ENCODE data around the gene UBE3D.

UBE3D gene

DNA sequence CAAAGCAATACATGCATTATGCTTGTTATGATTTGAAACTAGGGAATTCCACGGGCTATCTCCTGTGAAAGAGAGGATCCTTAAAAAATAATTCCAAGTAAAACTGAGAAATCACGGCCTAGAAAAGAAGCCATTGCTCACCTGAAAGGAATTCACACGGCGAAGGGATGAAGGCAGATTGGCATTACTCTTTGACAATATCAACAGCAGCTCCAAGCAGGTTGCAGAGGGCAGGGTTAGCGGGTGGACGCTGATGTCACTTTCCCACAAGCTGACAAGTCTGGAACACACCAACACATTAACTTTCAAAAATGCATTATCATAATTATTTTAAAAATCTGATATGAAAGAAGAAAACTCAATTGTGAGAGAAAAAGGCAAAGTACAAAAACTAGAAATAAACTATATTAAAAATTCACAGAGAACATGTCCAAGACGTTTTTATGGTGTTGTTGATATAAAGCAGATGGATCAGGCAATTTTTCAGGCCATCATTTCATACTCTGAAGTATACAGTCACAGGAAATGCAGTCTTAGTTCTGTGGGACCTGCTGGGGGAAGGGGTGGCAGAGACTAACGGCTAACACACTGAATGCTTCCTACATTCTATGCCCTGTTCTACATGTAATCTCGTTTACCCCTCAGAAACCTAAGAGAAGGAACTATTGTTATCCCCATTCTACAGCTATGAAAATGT, 108.3 kb downstream of the UBE3D start:
- H3K27ac ChIP-seq (ENCODE audit: low read depth, low read length), result peak overlapping the region; percentile 85
- H3K4me3 ChIP-seq (ENCODE audit: low read length), result peak overlapping the region; percentile 65
- H3K4me1 ChIP-seq (ENCODE audit: control insufficient read depth, low read length), result peaks cover 59% of the 10 kb centered on the region
- TF ChIP-seq EZH2phosphoT487 (IDR thresholded peaks at IDR 0.05; ENCODE audit: borderline replicate concordance, low read length), result no peak
- TF ChIP-seq, protein P1, sequence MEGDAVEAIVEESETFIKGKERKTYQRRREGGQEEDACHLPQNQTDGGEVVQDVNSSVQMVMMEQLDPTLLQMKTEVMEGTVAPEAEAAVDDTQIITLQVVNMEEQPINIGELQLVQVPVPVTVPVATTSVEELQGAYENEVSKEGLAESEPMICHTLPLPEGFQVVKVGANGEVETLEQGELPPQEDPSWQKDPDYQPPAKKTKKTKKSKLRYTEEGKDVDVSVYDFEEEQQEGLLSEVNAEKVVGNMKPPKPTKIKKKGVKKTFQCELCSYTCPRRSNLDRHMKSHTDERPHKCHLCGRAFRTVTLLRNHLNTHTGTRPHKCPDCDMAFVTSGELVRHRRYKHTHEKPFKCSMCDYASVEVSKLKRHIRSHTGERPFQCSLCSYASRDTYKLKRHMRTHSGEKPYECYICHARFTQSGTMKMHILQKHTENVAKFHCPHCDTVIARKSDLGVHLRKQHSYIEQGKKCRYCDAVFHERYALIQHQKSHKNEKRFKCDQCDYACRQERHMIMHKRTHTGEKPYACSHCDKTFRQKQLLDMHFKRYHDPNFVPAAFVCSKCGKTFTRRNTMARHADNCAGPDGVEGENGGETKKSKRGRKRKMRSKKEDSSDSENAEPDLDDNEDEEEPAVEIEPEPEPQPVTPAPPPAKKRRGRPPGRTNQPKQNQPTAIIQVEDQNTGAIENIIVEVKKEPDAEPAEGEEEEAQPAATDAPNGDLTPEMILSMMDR (IDR thresholded peaks at IDR 0.05; ENCODE audit: low read depth, low read length, poor library complexity, severe bottlenecking), result no peak
- H4K20me1 ChIP-seq (ENCODE audit: control insufficient read depth, insufficient read depth, low read depth, low read length), result no peaks in the 10 kb centered on the region
- no peaks in the 10 kb centered on the region for H3K27me3 ChIP-seq (ENCODE audit: control insufficient read depth, low read length)
- H3K9me2 ChIP-seq (replicated peaks; ENCODE audit: control insufficient read depth, low read length), result no peaks in the 10 kb centered on the region
- peaks cover 13% of the 10 kb centered on the region for H3F3A ChIP-seq (ENCODE audit: control insufficient read depth, insufficient read depth)
- H3K4me2 ChIP-seq (ENCODE audit: low read length), result peak overlapping the region; percentile 70
- H3K79me2 ChIP-seq (ENCODE audit: control insufficient read depth, low read length), result peaks cover 37% of the 10 kb centered on the region
- H3K9me3 ChIP-seq (ENCODE audit: control insufficient read depth, insufficient read depth, low read length), result no peaks in the 10 kb centered on the region
- H3K36me3 ChIP-seq (ENCODE audit: control insufficient read depth, low read length), result peaks cover 26% of the 10 kb centered on the region

DNA sequence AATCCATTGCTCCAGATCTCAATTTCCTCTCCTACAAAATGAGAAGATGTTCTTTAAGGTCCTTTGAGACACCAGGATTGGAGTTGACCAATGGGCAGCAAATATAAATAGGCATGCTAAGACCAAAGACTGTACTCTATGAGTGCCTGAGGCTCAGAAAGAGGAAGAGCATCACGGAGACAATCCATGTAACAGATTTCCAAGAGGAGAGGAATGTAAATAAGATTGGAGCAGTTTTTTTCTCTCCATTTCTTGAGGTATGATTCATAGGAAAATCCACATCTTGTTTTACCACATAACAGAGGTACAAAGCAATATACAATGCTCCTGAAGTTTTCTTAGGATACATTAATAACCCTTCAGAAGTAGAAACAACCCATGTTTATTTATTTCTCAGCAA, 109.8 kb downstream of the UBE3D start:
- Histone ChIP-seq H4K20me1 (ENCODE audit: control insufficient read depth, insufficient read depth, low read depth, low read length) (no peaks in the 10 kb centered on the region), H3K4me2 (ENCODE audit: low read length) (peak overlapping the region; percentile 70), H3K9me3 (ENCODE audit: control insufficient read depth, insufficient read depth, low read length) (no peaks in the 10 kb centered on the region), H3K36me3 (ENCODE audit: control insufficient read depth, low read length) (peaks cover 30% of the 10 kb centered on the region), H3K27me3 (ENCODE audit: control insufficient read depth, low read length) (no peaks in the 10 kb centered on the region), H3K9me2 (replicated peaks; ENCODE audit: control insufficient read depth, low read length) (no peaks in the 10 kb centered on the region), H3K27ac (ENCODE audit: low read depth, low read length) (peak overlapping the region; percentile 85), H3F3A (ENCODE audit: control insufficient read depth, insufficient read depth) (peaks cover 13% of the 10 kb centered on the region), H3K79me2 (ENCODE audit: control insufficient read depth, low read length) (peaks cover 42% of the 10 kb centered on the region), H3K4me1 (ENCODE audit: control insufficient read depth, low read length) (peaks cover 59% of the 10 kb centered on the region), H3K4me3 (ENCODE audit: low read length) (peak overlapping the region; percentile 65)
- TF ChIP-seq EZH2phosphoT487 (IDR thresholded peaks at IDR 0.05; ENCODE audit: borderline replicate concordance, low read length), result no peak
- TF ChIP-seq, protein P1 (IDR thresholded peaks at IDR 0.05; ENCODE audit: low read depth, low read length, poor library complexity, severe bottlenecking), result no peak

DNA sequence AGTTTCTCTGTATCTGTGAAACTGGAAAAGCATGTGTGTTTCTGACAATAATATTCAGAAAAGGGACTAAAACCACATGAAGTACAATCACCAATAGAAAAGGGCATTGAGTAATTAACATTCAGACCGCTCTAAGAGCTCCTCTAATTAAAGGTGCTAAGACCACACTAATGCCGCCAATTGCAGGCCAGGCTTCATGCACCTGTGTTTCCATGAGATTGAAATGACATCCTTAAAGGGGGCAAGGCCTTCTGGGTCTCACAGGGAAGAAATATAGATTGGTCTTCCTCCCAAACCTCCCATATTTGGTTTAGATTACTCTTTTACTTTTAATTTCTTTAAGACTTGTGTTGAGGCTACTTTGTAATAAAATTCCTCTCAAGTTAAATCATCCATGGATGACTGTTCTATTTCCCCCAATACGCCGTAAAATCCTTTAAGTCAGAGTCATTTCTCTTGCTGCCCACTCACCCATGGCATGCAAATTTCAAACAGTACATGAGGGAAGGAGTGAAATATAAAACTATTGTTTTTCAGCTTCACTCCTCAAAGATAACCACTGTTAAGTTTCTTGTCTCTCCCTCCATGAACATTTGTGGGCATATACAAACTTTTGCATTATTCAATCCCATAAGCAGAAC, 110.6 kb downstream of the UBE3D start:
- Histone ChIP-seq H3K9me2 (replicated peaks; ENCODE audit: control insufficient read depth, low read length) (no peaks in the 10 kb centered on the region), H3K4me1 (ENCODE audit: control insufficient read depth, low read length) (peaks cover 59% of the 10 kb centered on the region), H4K20me1 (ENCODE audit: control insufficient read depth, insufficient read depth, low read depth, low read length) (no peaks in the 10 kb centered on the region), H3K27me3 (ENCODE audit: control insufficient read depth, low read length) (no peaks in the 10 kb centered on the region), H3K36me3 (ENCODE audit: control insufficient read depth, low read length) (peaks cover 34% of the 10 kb centered on the region), H3F3A (ENCODE audit: control insufficient read depth, insufficient read depth) (peaks cover 13% of the 10 kb centered on the region), H3K9me3 (ENCODE audit: control insufficient read depth, insufficient read depth, low read length) (no peaks in the 10 kb centered on the region), H3K4me3 (ENCODE audit: low read length) (peak overlapping the region; percentile 65), H3K27ac (ENCODE audit: low read depth, low read length) (peak overlapping the region; percentile 85), H3K4me2 (ENCODE audit: low read length) (peak overlapping the region; percentile 70), H3K79me2 (ENCODE audit: control insufficient read depth, low read length) (peaks cover 42% of the 10 kb centered on the region)
- no peak for TF ChIP-seq EZH2phosphoT487 (IDR thresholded peaks at IDR 0.05; ENCODE audit: borderline replicate concordance, low read length)
- TF ChIP-seq, protein P1 (IDR thresholded peaks at IDR 0.05; ENCODE audit: low read depth, low read length, poor library complexity, severe bottlenecking), result no peak
